ENCODE data around the gene OR13F1.
"Not testable (repeated sequence)": the region's sequence is repeated elsewhere in the genome, so short reads cannot be mapped to it uniquely, and the experiment has no call there.

OR13F1 gene, protein sequence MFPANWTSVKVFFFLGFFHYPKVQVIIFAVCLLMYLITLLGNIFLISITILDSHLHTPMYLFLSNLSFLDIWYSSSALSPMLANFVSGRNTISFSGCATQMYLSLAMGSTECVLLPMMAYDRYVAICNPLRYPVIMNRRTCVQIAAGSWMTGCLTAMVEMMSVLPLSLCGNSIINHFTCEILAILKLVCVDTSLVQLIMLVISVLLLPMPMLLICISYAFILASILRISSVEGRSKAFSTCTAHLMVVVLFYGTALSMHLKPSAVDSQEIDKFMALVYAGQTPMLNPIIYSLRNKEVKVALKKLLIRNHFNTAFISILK

GRCh38 chr9:104503963-104504362 is at the start of gene OR13F1:
Gene OR13F1, plus strand, starts transcription at chr9:104504263. Its CDS starts 0 bp downstream, at chr9:104504263.
- DNase-seq = no peak

GRCh38 chr9:104456831-104457230 is 47.2 kb upstream of the OR13F1 start:
- no peak for DNase-seq

GRCh38 chr9:104463864-104464263 is 40.2 kb upstream of the OR13F1 start:
- DNase-seq = no peak

DNA sequence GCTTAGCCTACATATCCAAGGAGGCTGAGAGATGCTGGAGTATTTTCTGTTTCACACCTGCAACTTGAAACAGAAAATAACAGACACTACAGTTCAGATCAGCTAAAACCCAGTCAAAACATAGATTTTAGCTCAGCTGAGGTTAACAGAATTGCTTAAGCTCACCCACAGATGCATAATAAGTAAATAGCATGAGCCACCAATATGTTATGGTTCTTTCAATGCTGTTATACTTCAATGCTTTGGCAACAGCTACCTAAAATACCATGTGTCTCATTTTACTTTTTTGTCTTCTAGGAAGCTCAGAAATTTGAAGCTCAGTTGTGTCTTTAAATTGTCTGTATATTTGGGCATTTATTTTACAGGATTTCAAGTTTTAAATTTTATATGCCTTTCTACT is 35.8 kb upstream of the OR13F1 start:
- no peak for DNase-seq

DNA sequence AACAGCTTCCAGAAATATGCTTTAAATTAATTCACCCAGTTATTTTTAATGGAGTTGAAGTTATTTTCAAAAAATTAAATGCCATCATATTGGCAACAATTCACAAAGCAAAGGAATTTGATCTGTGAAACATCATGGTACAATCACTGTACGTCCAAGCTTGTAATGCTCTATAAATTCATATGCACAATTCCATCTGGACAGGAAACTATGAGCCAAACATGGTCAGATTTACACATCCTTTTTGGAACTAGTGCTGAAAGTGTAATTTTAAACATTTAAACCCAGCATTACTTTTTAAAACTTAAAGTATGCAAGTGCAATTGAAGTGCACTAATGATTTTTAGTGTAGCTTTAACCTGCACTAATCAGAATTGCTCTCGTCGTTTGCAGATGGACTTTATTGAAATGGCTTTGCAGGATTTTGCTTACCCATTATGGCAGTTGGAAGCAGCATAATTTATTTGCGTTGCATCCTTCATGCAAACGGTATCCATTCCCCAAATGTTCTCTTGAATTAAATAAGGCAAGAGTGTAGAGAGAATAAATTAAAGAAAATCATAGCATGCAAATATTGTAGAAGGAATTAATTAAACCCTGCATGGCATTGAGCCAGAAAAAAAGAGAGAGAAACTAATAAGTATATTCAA is 21.0 kb upstream of the OR13F1 start:
- DNase-seq = no peak

DNA sequence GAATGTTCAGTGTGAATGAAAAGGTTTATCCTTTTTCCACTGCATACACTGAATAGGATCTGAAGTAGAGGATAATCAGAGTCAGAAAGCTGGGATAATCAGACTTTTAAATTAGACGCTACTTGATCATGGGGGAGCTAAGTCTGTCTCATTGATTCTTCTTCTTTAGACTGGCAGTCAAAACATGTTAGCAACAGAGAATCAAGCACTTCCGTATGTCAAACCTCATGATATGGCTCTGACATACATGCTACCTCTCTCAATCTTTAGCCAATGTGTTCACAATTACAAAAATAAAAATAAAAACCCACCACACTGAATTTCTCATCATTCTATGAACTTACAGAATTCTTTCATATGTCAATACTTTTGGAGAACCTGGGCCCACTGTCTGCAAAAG is 19.0 kb upstream of the OR13F1 start:
- DNase-seq = no peak

DNA sequence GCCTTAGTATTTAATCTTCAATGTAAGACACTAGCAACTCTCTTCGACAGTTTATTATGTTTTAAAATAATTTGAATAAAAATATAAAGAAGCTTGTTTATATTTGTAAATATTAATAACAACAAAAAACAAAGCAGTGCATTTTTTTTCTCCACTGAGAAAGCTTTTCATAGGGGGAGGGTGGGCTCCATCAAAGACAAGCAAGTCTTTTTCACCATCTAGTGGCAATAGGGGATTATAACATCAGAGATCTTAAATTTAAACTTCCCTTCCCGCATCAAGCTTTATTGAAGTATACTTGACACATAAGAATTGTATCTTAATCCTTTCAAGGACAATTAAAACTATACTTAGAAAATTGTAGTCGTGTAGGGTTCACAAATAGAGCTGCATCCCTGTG is 9.3 kb upstream of the OR13F1 start:
- peak; percentile 48 for DNase-seq

- DNase-seq = no peak
These were observed 623 bp upstream of the OR13F1 start for GRCh38 chr9:104503440-104503839.

DNA sequence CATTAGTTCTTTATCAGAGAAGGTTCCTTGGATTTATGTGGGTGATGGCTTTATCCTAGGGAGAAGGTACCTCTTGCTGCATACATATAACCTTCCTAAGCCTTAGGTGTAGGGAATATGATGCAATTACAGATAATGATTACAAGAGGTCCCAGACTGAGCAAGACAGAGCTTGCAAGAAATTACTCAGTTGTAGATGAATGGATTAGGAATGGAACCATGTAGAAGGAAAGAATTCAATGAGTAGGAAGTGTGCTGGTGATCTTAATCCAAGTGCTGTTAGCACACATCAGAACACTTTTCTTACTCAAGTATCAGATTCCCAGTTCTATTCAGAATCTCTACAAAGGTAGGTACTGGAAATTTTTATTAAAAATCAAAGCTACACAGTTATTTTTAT is 2.5 kb downstream of the OR13F1 start:
- no peak for DNase-seq

DNA sequence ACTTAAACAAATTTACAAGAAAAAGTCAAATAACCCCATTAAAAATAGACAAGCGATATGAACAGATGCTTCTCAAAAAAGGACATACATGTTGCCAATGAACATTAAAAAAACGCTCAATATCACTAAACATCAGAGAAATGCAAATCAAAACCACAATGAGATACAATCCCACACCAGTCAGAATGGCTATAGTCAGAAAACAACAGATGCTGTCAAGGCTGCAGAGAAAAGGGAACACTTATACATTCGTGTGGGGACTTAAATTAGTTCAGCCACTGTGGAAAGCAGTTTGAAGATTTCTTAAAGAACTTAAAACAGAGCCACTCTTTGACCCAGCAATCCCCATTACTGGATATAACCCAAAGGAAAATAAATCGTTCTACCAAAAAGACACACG is 10.8 kb downstream of the OR13F1 start:
- no peak for DNase-seq

DNA sequence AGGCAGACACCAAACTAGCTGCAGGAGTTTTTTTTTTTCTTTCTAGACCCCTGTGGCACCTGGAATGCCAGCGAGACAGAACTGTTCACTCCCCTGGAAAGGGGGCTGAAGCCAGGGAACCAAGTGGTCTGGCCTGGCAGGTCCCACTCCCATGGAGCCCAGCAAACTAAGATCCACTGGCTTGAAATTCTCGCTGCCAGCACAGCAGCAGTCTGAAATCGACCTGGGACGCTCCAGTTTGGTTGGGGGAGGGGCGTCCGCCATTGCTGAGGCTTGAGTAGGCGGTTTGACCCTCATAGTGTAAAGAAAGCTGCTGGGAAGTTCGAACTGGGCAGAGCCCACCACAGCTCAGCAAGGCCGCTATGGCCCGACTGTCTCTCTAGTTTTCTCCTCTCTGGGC is 16.2 kb downstream of the OR13F1 start:
- DNase-seq = not testable (repeated sequence)

DNA sequence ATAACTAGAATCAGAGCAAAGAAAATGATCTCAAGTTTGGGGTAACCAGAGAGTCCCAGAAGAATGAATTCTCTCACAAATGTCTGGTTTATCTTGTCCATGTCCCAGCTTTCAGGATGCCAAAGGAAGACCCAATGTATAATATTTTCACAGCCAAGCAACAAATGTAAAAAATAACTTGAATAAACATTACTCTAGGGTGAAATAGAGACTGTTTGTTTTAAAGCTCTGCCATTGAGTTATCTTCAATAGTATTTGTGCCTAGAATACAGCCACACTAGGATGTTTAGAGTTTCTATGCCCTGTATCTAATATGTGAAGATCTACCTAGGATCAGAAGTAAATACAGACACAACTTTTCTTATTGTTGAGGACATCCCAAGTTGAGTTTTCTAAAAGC is 23.0 kb downstream of the OR13F1 start, which contains the start of gene OR13C4:
TSS of gene OR13C4 (minus strand) at position 101 of the 400 bp plus-strand sequence. CDS start at position 101, 0 bp downstream.
- no peak for DNase-seq

DNA sequence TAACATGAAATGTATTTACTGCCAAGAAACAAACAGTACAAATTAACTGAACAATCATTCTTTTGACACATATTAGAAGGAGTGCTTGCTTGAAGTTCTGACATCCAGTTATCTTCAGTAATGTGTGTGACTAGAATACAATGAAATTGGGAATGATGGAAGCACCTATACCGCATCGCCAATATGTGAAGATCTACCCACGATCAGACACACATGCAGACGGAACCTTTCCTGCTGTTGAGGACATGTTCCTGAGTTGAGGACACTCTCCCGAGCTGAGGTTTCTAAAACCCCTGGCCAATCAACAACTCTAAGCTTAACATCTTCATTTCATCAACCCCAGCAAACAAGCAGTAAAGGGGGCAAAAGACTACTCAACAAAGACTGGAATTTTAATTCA is 32.7 kb downstream of the OR13F1 start, which contains the start of gene OR13C3:
TSS of gene OR13C3 (minus strand) at position 101 of the 400 bp plus-strand sequence. CDS start 133 bp downstream, outside the sequence.
- DNase-seq = no peak

DNA sequence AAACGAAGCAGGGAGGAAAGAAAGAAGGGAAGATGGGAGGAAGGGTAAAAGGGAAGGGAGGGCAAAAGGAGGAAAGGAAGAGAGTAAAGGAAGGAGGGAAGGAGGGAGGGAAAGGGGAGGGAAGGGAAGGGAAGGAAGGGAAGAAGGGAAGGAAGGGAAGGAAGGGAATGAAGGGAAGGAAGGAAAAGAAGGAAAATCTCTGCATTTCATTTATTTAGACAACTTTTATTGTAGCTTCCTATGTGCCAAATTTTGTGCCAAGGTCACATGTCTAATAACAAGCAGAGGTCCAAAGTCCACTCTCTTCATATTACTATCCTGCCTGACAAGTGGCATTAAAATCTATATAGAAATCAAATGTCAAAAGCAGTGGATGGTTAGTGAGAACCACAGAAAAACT is 35.2 kb downstream of the OR13F1 start:
- DNase-seq = no peak

GRCh38 chr9:104544644-104545043 is 40.6 kb downstream of the OR13F1 start:
- no peak for DNase-seq

DNA sequence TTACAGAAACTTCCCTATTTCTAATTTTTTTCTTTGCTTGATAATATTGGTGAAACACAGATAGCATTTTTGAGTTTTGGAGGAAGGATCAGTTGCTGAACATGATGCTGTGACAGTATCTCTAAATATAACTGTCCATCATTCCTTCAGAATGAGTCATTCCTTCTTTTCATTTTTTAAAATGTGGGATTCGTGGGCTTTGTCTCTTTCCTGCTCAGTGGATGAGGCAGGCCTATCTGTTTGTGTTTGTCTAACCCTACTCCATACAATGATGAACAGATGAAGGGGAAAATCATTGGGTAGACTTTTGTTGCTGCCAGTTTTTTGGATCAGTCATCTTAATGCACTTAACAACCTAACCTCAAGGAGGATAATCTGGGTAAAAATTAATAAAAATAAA is 49.2 kb downstream of the OR13F1 start:
- no peak for DNase-seq
